B cell (primary cell): ENCODE measurements around the gene LEMD1. TPM values are rescaled to one million over a fixed set of nuclear protein-coding genes. Genes with fewer than 3 reads are reported as not detected.
"Not testable (repeated sequence)": the region's sequence is repeated elsewhere in the genome, so short reads cannot be mapped to it uniquely, and the experiment has no call there.

ENCODE experiments used
- ATAC-seq: fragments of 200-7000 bp; cut with Tn5 transposase; one replicate; pipeline ENCODE4 v1.10.0; 2021; ENCODE audit warnings: low read depth, mild to moderate bottlenecking, moderate number of reproducible peaks, moderate library complexity
- CTCF ChIA-PET: fragments of 350-600 bp; sonication (Branson Sonifier 250); formaldehyde crosslinking; loops from one replicate; lab custom pipeline; 2021; ENCODE audit warnings: antibody characterized with exemption, inconsistent platforms; lab: Charles Lee
- POLR2A ChIA-PET: fragments of 350-600 bp; sonication (Branson Sonifier 250); formaldehyde crosslinking; loops from one replicate; lab custom pipeline; 2021; ENCODE audit warnings: antibody characterized with exemption; lab: Charles Lee
- DNase-seq: peaks from one replicate; pipeline ENCODE4 v3.0.0; 2013
- H2AFZ ChIP-seq: 2 replicates; pipeline ENCODE4 v1.6.1; 2012; ENCODE audit warnings: mild to moderate bottlenecking, low read depth, low read length; ENCODE audit not compliant: insufficient read depth, poor library complexity, severe bottlenecking
- H3K27ac ChIP-seq, 2 donors: 1 replicate in 1 of 2; 2 replicates in 1 of 2; pipeline ENCODE4 v1.5.1; 2012 to 2013; ENCODE audit warnings: low read length in 2 of 2, mild to moderate bottlenecking in 2 of 2, moderate library complexity in 1 of 2
- H3K27me3 ChIP-seq, 4 experiments: fragments of 200-600 bp in 1 of 4; sonication (generic) in 1 of 4; replicated peaks in 1 of 4; 1 replicate in 2 of 4; 2 replicates in 2 of 4; pipeline versions ENCODE4 v1.6.1 to v1.7.0; 2013 to 2016; ENCODE audit warnings: low read length in 3 of 4, mild to moderate bottlenecking in 2 of 4, mixed read lengths in 1 of 4, moderate library complexity in 1 of 4; ENCODE audit not compliant: insufficient read depth in 4 of 4, control insufficient read depth in 3 of 4; ENCODE audit errors: control extremely low read depth in 1 of 4
- H3K36me3 ChIP-seq, 2 experiments: replicated peaks in 1 of 2; 1 replicate in 1 of 2; 2 replicates in 1 of 2; pipeline versions ENCODE4 v1.6.1 to v1.7.1; 2013; ENCODE audit warnings: low read length in 1 of 2; ENCODE audit not compliant: insufficient read depth in 2 of 2, control insufficient read depth in 1 of 2; ENCODE audit errors: control extremely low read depth in 1 of 2, extremely low read depth in 1 of 2
- H3K4me1 ChIP-seq, 2 donors: fragments of 200-600 bp in 1 of 2; sonication (generic) in 1 of 2; 1 replicate in 1 of 2; 2 replicates in 1 of 2; pipeline versions ENCODE4 v1.5.1 to v1.6.1; 2013 to 2017; ENCODE audit warnings: low read length in 2 of 2; ENCODE audit not compliant: control insufficient read depth in 2 of 2, insufficient read depth in 2 of 2
- H3K4me2 ChIP-seq: replicated peaks from 2 replicates; pipeline ENCODE3; 2012; ENCODE audit warnings: mild to moderate bottlenecking, low read depth, low read length; ENCODE audit not compliant: poor library complexity, severe bottlenecking
- H3K4me3 ChIP-seq, 5 experiments: fragments of 200-600 bp in 1 of 5; sonication (generic) in 1 of 5; 1 replicate in 3 of 5; 2 replicates in 2 of 5; pipeline versions ENCODE4 v1.5.1 to v1.7.0; 2011 to 2016; ENCODE audit warnings: low read length in 4 of 5, mild to moderate bottlenecking in 4 of 5, low read depth in 2 of 5, control low read depth in 1 of 5, moderate library complexity in 1 of 5; ENCODE audit not compliant: insufficient read depth in 1 of 5; ENCODE audit errors: control extremely low read depth in 1 of 5, extremely low read depth in 1 of 5
- H3K79me2 ChIP-seq: fragments of 200-600 bp; sonication (generic); one replicate; pipeline ENCODE4 v1.6.0; 2016; ENCODE audit warnings: low read length; ENCODE audit not compliant: control insufficient read depth, insufficient read depth
- H3K9ac ChIP-seq: fragments of 200-600 bp; sonication (generic); 2 replicates; pipeline ENCODE4 v1.6.1; 2017; ENCODE audit warnings: mild to moderate bottlenecking, low read length, moderate library complexity
- H3K9me3 ChIP-seq, 3 donors: one replicate each; pipeline versions ENCODE4 v1.6.1 to v1.7.1; 2013; ENCODE audit warnings: low read length in 2 of 3; ENCODE audit not compliant: control insufficient read depth in 2 of 3, insufficient read depth in 1 of 3; ENCODE audit errors: control extremely low read depth in 1 of 3
- H4K20me1 ChIP-seq: 2 replicates; pipeline ENCODE4 v1.6.0; 2012; ENCODE audit warnings: mild to moderate bottlenecking, low read length; ENCODE audit not compliant: insufficient read depth, control insufficient read depth, poor library complexity, severe bottlenecking
- H3K27ac Mint-ChIP-seq: one replicate; pipeline ENCODE4 v1.8.0; 2021; ENCODE audit warnings: mixed read lengths
- H3K27me3 Mint-ChIP-seq: one replicate; pipeline ENCODE4 v1.8.0; 2021; ENCODE audit warnings: mixed read lengths
- H3K4me1 Mint-ChIP-seq: one replicate; pipeline ENCODE4 v1.8.0; 2021; ENCODE audit warnings: mixed read lengths
- H3K4me3 Mint-ChIP-seq: one replicate; pipeline ENCODE4 v1.8.0; 2021; ENCODE audit warnings: mixed read lengths
- H3K9me3 Mint-ChIP-seq: one replicate; pipeline ENCODE4 v1.8.0; 2022; ENCODE audit warnings: mixed read lengths; ENCODE audit not compliant: insufficient read depth
- CTCF ChIP-seq: fragments of 200-600 bp; IDR thresholded peaks from one replicate; pipeline ENCODE4 v1.8.0; 2022; ENCODE audit warnings: antibody characterized with exemption, mild to moderate bottlenecking
- EZH2 ChIP-seq: IDR thresholded peaks from 2 replicates; pipeline ENCODE4 v1.6.1; 2012; ENCODE audit warnings: borderline replicate concordance, low read depth, mild to moderate bottlenecking, moderate library complexity, low read length; ENCODE audit not compliant: insufficient read depth, poor library complexity, severe bottlenecking
- WGBS: methylation state at CpG from one replicate; pipeline ENCODE4 v1.1.5; 2013; ENCODE audit warnings: missing lambda C conversion rate; ENCODE audit not compliant: insufficient coverage; 5-methylcytosine and 5-hydroxymethylcytosine counted together
- intact Hi-C: fragments of 100-400 bp; cut with micrococcal nuclease; formaldehyde crosslinking; loops from one replicate; pipeline ENCODE4 v1.10.0; 2022
- polyA plus RNA-seq: library from polyadenylated mRNA; depleted of rRNA; stranded (reverse); fragments of >200 nt; gene quantifications from 2 replicates; pipeline ENCODE4 v1.2.3, GENCODE V29; 2012
- total RNA-seq, 2 donors: library from RNA; stranded (reverse); fragments of 120-200 nt in 1 of 2; gene quantifications; 1 replicate in 1 of 2; 2 replicates in 1 of 2; pipeline versions ENCODE4 v1.2.3 to v1.2.4, GENCODE V29; 2013 to 2022

LEMD1 gene
- total and polyA plus RNA-seq, 2 donors (not counting 1 experiment from before 2014, with no cell fraction given): 0.57 TPM; not detected in 1

DNA sequence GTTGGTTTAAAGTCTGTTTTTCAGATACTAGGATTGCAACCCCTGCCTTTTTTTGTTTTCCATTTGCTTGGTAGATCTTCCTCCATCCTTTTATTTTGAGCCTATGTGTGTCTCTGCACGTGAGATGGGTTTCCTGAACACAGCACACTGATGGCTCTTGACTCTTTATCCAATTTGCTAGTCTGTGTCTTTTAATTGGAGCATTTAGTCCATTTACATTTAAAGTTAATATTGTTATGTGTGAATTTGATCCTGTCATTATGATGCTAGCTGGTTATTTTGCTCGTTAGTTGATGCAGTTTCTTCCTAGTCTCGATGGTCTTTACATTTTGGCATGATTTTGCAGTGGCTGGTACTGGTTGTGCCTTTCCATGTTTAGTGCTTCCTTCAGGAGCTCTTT, 17.4 kb downstream of the LEMD1 start:
- H4K20me1 ChIP-seq, H3K4me3 Mint-ChIP-seq, H3K27ac ChIP-seq, H3K79me2 ChIP-seq, intact Hi-C loops, DNase-seq, H3K36me3 ChIP-seq, ATAC-seq, H3K9me3 Mint-ChIP-seq, H3K4me3 ChIP-seq, H3K9ac ChIP-seq, H3K27ac Mint-ChIP-seq, POLR2A ChIA-PET, CTCF ChIA-PET, H3K27me3 ChIP-seq, H3K4me1 Mint-ChIP-seq, H3K9me3 ChIP-seq, H3K4me2 ChIP-seq, H3K4me1 ChIP-seq, H2AFZ ChIP-seq: not testable (repeated sequence)
- peaks cover 19% of the 10 kb centered on the region for H3K27me3 Mint-ChIP-seq
- WGBS: no CpG with 5 or more reads among the region's 3 CpGs

GRCh38 chr1:205398586-205398985, 23.3 kb downstream of the LEMD1 start:
- no peaks in the 10 kb centered on the region for H3K36me3 ChIP-seq
- H2AFZ ChIP-seq: no peak overlapping the region
- H3K4me1 Mint-ChIP-seq: no peaks in the 10 kb centered on the region
- H3K9me3 ChIP-seq: no peaks in the 10 kb centered on the region
- no peak for DNase-seq
- H3K79me2 ChIP-seq: no peaks in the 10 kb centered on the region
- H3K27ac Mint-ChIP-seq: no peak overlapping the region
- CTCF ChIA-PET: interaction anchor here (1.3 to 8.0 kb wide), 5 partner anchors 25 to 126 kb away, joined by 3 to 127 read pairs (median 11); no protein-coding TSS in a partner anchor
- peaks cover 8% of the 10 kb centered on the region for H3K27me3 Mint-ChIP-seq
- no peak for ATAC-seq
- no peak overlapping the region for H3K4me3 ChIP-seq
- no peak overlapping the region for H3K4me3 Mint-ChIP-seq
- no peak overlapping the region for H3K4me2 ChIP-seq
- no peak overlapping the region for H3K27ac ChIP-seq
- POLR2A ChIA-PET: no interaction called here
- H4K20me1 ChIP-seq: no peaks in the 10 kb centered on the region
- intact Hi-C loops: no loop called here
- H3K27me3 ChIP-seq: peaks cover 0 to 4% (median 0%) of the 10 kb centered on the region in 4 experiments
- no peak overlapping the region for H3K9ac ChIP-seq
- H3K4me1 ChIP-seq: peaks cover 0 to 2% of the 10 kb centered on the region in 2 donors
- TF ChIP-seq CTCF: no peak
- no peak for TF ChIP-seq EZH2
- no peaks in the 10 kb centered on the region for H3K9me3 Mint-ChIP-seq
- WGBS: 100% methylated on average over 3 of the region's 4 CpGs
